AG10803 (cell line): ENCODE measurements around the gene DLG2.

ENCODE experiments used
- DNase-seq: peaks from one replicate; pipeline ENCODE4 v3.0.0; 2010; ENCODE audit warnings: low read depth
- H3K4me3 ChIP-seq: 2 replicates; pipeline ENCODE4 v1.5.1; 2011; ENCODE audit warnings: mild to moderate bottlenecking, low read length, control low read depth
- CTCF ChIP-seq: conservative IDR thresholded peaks from 2 replicates; pipeline ENCODE4 v1.5.1; 2011; ENCODE audit warnings: mild to moderate bottlenecking, low read length, control low read depth, inconsistent platforms

The DLG2 gene

GRCh38 chr11:84607975-84608836 lies 1018.9 kb downstream of the DLG2 start:
- DNase-seq, result no peak
- no peak for TF ChIP-seq CTCF
- H3K4me3 ChIP-seq, result no peak overlapping the region

- TF ChIP-seq CTCF, result no peak
- DNase-seq, result no peak
- no peak overlapping the region for H3K4me3 ChIP-seq
Measured at GRCh38 chr11:84594602-84595001, 1032.5 kb downstream of the DLG2 start.

- no peak for TF ChIP-seq CTCF
- DNase-seq, result no peak
Measured at GRCh38 chr11:84590106-84590505, 1037.0 kb downstream of the DLG2 start.

GRCh38 chr11:84588131-84588829 lies 1038.9 kb downstream of the DLG2 start:
- no peak for TF ChIP-seq CTCF
- H3K4me3 ChIP-seq, result no peak overlapping the region
- DNase-seq, result no peak

More at GRCh38 chr11:84590106-84590505, 1037.0 kb downstream of the DLG2 start:
- H3K4me3 ChIP-seq, result no peak overlapping the region

- no peak overlapping the region for H3K4me3 ChIP-seq
Measured at GRCh38 chr11:84583106-84583505, 1044.0 kb downstream of the DLG2 start.

GRCh38 chr11:84581083-84581482 lies 1046.1 kb downstream of the DLG2 start:
- H3K4me3 ChIP-seq, result no peak overlapping the region
- no peak for DNase-seq
- no peak for TF ChIP-seq CTCF

More at GRCh38 chr11:84583106-84583505, 1044.0 kb downstream of the DLG2 start:
- TF ChIP-seq CTCF, result no peak
- no peak for DNase-seq
